ENCODE results near the gene ACADM.
"Not testable (repeated sequence)": the region's sequence is repeated elsewhere in the genome, so short reads cannot be mapped to it uniquely, and the experiment has no call there.

ACADM gene

DNA sequence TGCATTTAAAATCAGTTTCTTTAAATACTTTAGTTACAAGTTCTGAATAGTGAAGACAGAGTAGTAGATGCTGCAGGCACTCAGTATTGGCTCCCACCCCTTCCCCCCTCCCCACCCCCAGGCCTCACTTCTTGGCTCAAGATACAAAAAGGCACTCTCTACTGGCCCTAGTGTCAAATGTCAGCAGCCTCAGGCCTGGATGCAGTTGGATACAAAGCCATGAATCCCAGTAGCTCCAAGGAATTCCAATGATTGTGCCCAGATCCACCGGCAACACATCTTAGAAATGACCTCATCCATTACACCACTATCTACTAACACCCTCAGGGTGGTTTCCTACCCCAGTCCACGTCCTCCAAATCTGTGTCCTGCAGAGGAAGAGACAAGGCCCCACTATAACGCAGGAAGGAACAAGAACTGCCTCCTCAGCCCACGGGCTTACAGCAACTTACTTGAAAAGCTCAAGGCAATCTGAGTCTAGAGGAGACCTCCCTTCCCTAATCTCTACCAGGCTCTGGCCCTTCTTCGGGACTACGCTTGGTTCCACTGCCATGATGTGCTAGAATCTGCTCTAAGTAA, 17.6 kb downstream of the ACADM start:
- no peak for DNase-seq

GRCh38 chr1:75745276-75745675, 20.8 kb downstream of the ACADM start:
- no peak for DNase-seq

- not testable (repeated sequence) for DNase-seq
Observed at GRCh38 chr1:75757210-75757609, 32.7 kb downstream of the ACADM start.

DNA sequence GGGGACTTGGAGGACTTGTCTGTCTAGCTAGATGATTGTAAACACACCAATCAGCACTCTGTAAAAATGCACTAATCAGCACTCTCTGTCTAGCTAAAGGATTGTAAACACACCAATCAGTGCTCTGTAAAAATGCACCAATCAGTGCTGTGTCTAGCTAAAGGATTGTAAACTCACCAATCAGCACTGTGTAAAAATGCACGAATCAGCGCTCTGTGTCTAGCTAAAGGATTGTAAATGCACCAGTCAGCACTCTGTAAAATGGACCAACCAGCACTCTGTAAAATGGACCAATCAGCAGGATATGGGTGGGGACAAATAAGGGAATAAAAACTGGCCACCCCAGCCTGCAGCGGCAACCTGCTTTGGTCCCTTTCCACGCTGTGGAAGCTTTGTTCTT, 34.0 kb downstream of the ACADM start:
- DNase-seq, result not testable (repeated sequence)

- no peak for DNase-seq
Observed at GRCh38 chr1:75764057-75764655, 39.6 kb downstream of the ACADM start.

- no peak for DNase-seq
Observed at GRCh38 chr1:75765697-75766355, 41.3 kb downstream of the ACADM start.

DNA sequence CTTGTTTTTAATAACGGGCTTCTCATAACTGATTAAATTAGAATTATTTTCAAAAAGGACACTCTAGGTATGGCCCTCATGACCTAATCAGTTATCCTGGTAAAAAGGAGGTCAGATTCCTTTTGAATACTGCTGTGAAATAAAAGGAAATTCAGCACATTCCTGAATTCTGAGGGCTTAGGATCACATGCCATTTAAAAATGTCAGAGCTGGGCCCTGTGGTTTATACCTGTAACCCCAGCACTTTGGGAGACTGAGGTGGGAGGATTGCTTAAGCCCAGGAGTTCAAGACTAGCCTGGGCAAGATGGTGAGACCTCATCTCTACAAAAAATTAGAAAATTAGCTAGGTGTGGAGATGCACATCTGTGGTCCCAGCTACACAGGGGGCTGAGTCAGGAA, 43.5 kb downstream of the ACADM start:
- no peak for DNase-seq

DNA sequence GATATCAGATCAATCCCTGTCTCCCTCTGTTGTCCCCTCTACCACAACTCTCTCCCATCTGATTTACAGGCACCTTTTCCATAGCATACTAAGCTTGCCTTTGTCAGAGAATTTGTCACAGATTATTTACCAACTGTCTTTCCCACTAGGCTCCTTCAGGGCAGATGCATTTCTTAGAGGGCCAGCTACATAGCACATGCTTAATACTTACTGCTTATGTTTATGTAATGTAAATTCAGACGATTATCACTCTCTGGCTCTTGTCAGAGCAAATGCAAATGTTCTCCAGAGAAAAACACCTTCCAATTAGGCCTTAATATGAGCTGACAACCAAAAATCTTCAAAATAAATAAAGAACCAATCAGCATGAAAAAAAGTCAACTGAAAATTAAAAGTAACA, 46.3 kb downstream of the ACADM start:
- no peak for DNase-seq

- DNase-seq, result no peak
Observed at GRCh38 chr1:75771978-75772377, 47.5 kb downstream of the ACADM start.

GRCh38 chr1:75777812-75778211, 53.3 kb downstream of the ACADM start:
- not testable (repeated sequence) for DNase-seq

GRCh38 chr1:75778694-75779093, 54.2 kb downstream of the ACADM start:
- DNase-seq, result not testable (repeated sequence)

- not testable (repeated sequence) for DNase-seq
Observed at GRCh38 chr1:75780183-75780582, 55.7 kb downstream of the ACADM start.

DNA sequence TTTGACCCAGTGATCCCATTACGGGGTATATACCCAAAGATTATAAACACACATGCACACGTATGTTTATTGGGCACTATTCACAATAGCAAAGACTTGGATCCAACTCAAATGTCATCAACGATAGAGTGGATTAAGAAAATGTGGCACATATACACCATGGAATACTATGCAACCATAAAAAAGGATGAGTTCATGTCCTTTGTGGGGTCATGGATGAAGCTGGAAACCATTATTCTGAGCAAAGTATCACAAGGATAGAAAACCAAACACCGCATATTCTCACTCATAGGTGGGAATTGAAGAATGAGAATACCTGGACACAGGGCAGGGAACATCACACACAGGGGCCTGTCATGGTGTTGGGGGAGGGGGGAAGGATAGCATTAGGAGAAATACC, 59.4 kb downstream of the ACADM start:
- DNase-seq, result not testable (repeated sequence)

GRCh38 chr1:75785320-75785982, 60.9 kb downstream of the ACADM start:
- DNase-seq, result no peak

GRCh38 chr1:75785983-75786853, 61.7 kb downstream of the ACADM start, which contains the start of gene RABGGTB:
TSS of gene RABGGTB (plus strand) at chr1:75786256. CDS start at chr1:75786272, 16 bp downstream.
- DNase-seq, result peak; percentile 87 to 93

GRCh38 chr1:75786901-75787493, 62.5 kb downstream of the ACADM start:
- DNase-seq, result no peak

GRCh38 chr1:75787524-75787923, 63.0 kb downstream of the ACADM start:
- no peak for DNase-seq

DNA sequence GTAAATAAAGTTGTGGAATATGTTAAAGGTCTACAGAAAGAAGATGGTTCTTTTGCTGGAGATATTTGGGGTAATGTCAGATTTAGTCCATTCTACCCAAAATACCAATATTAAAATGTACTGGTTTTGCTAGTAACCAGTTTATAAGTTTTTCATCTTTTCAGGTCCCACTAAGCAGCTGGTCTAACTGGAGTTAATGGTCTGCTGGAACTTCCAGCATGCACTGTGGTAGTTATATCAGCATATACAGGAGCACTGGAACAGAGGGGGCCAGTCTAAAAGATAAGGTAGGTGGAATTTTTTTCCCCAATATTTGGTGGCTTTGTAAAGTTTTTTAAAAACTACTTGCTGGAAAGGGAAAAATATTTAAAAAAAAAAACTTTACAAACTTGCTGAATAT, 65.5 kb downstream of the ACADM start:
- no peak for DNase-seq

GRCh38 chr1:75791022-75791421, 66.5 kb downstream of the ACADM start:
- DNase-seq, result peak in 1 of 2 experiments; percentile 15

GRCh38 chr1:75792091-75792490, 67.6 kb downstream of the ACADM start:
- peak in 1 of 2 experiments; percentile 12 for DNase-seq

GRCh38 chr1:75794382-75794781, 69.9 kb downstream of the ACADM start:
- DNase-seq, result no peak

DNA sequence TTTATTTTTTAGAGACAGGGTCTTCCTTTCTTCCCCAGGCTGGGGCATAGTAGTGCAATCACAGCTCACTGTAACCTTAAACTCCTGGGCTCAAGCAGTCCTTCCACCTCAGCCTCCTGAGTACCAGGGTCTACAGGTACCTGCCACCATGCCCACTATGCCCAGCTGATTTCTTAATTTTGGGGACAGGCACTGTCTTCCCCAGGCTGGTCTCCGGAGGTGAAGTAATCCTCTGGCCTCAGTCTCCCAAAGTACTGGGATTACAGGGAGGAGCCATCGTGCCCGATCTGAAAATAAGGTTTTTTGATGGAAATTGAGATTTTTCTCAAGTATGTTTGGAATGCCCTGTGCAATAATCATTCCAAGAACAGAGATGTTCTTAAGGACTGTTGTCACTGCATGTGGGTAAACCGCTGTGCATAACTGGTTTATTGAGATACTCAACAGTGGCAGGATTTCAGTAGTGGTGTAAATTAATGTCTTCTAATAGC, 71.2 kb downstream of the ACADM start:
- no peak for DNase-seq

Measured in NCI-H1930 (cell line).